Epithelial cell of proximal tubule (primary cell): ENCODE data around the gene KCNK2. TPM values are rescaled to one million over a fixed set of nuclear protein-coding genes. Genes with fewer than 3 reads are reported as not detected.
A peak's percentile ranks its signal among the peaks of the same experiment; 100 is the strongest.

Experiments
- DNase-seq: peaks from one replicate; pipeline ENCODE4 v3.0.0-alpha.2; 2011; ENCODE audit warnings: low read depth
- H3K4me3 ChIP-seq: 2 replicates; pipeline ENCODE4 v1.5.1; 2011; ENCODE audit warnings: low read depth, mild to moderate bottlenecking, low read length
- total RNA-seq: library from RNA; depleted of rRNA; stranded (reverse); fragments of >200 nt; gene quantifications from 2 replicates; pipeline ENCODE4 v1.2.3, GENCODE V29; 2015
- TF ChIP-seq, protein P1 (sequence below): conservative IDR thresholded peaks from 2 replicates; pipeline ENCODE4 v1.5.1; 2012; ENCODE audit warnings: low read depth, mild to moderate bottlenecking, low read length

KCNK2 gene
- total RNA-seq, 1 donor from 2014 or later = not detected

DNA sequence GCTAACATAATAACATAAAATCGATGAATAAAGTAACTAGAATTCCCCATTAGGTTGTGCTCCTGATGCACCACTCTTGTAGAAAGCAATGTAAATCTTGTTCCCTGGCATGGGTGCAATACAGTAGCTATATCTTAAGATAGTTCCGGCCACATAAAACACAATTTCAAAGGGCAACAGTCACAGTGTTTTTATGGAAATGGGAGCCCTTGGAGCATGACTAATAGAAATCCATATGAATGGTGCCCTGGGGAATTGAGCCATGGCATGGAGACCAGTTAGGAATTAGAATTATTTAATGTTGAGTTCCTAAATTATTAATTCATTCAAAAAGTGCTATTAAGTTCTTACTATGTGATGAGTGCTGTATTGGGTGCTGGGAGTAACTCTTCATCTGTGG is 118.7 kb downstream of the KCNK2 start:
- no peak for DNase-seq
- H3K4me3 ChIP-seq = no peak overlapping the region
- TF ChIP-seq, protein P1, sequence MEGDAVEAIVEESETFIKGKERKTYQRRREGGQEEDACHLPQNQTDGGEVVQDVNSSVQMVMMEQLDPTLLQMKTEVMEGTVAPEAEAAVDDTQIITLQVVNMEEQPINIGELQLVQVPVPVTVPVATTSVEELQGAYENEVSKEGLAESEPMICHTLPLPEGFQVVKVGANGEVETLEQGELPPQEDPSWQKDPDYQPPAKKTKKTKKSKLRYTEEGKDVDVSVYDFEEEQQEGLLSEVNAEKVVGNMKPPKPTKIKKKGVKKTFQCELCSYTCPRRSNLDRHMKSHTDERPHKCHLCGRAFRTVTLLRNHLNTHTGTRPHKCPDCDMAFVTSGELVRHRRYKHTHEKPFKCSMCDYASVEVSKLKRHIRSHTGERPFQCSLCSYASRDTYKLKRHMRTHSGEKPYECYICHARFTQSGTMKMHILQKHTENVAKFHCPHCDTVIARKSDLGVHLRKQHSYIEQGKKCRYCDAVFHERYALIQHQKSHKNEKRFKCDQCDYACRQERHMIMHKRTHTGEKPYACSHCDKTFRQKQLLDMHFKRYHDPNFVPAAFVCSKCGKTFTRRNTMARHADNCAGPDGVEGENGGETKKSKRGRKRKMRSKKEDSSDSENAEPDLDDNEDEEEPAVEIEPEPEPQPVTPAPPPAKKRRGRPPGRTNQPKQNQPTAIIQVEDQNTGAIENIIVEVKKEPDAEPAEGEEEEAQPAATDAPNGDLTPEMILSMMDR = no peak

DNA sequence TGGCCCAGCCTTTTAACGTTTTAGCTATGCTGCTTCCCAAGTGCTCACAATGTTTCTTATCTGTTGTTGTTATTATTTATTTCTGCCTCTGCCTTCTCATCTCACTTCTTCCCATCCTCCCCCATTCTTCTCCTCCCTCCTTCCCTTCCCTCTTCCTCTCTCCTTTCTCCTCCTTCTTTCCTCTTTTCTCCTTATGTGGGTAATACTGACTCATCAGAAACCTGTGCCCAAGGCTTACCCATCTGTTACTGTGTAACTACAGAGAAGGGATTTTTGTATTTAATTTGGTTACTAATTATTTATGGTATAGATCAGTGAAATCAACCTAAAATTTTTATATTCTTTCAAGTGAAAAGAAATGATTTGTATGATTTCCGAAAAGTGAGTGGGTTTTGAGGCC is 120.3 kb downstream of the KCNK2 start:
- TF ChIP-seq, protein P1 = no peak
- H3K4me3 ChIP-seq = no peak overlapping the region
- peak; percentile 6 for DNase-seq

GRCh38 chr1:215210167-215210566 is 127.6 kb downstream of the KCNK2 start:
- no peak for DNase-seq
- TF ChIP-seq, protein P1 = no peak
- H3K4me3 ChIP-seq = no peak overlapping the region

- no peak for DNase-seq
- no peak overlapping the region for H3K4me3 ChIP-seq
- TF ChIP-seq, protein P1 = no peak
Measured at GRCh38 chr1:215215846-215216245, 133.3 kb downstream of the KCNK2 start.

- H3K4me3 ChIP-seq = no peak overlapping the region
- TF ChIP-seq, protein P1 = no peak
- DNase-seq = no peak
Measured at GRCh38 chr1:215219372-215219771, 136.8 kb downstream of the KCNK2 start.

DNA sequence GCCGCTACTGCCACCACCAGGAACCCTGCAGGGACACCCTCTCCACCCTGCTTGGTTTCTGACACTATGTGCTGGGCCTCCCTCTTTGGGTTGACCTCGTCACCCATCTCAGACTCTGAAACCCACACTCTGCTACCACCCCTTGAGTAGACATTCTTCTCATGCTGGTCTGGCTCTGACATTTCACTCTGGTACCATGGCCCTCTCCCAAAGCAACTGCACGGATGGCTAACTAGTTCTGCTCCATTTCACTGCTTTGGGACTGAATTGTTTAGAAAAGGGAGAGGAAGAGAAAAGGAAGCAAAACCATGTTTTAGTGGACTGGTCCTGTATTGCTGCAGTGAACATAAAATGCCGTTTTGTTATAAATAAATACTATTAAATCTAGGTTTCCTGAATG is 137.8 kb downstream of the KCNK2 start:
- DNase-seq = peak; percentile 7
- no peak overlapping the region for H3K4me3 ChIP-seq
- TF ChIP-seq, protein P1 = no peak

GRCh38 chr1:215226757-215227156 is 144.2 kb downstream of the KCNK2 start:
- no peak for DNase-seq
- H3K4me3 ChIP-seq = no peak overlapping the region
- TF ChIP-seq, protein P1 = no peak
